OCI-LY7 (cell line): ENCODE measurements around the gene U2SURP.

ENCODE experiments used
- CTCF ChIP-seq: fragments of 200-600 bp; sonication (generic); conservative IDR thresholded peaks from 2 replicates; pipeline ENCODE4 v1.5.1; 2014; ENCODE audit warnings: mild to moderate bottlenecking, antibody characterized with exemption, low read length, moderate library complexity, mixed read lengths
- EZH2phosphoT487 ChIP-seq: fragments of 200-600 bp; sonication (generic); IDR thresholded peaks from 2 replicates; pipeline ENCODE4 v1.6.1; 2018; ENCODE audit warnings: low read depth, borderline replicate concordance, mild to moderate bottlenecking, mixed run types, antibody characterized with exemption, low read length, moderate library complexity, mixed read lengths

GRCh38 chr3:143066033-143066432 lies 64.7 kb downstream of the U2SURP start:
- no peak for TF ChIP-seq CTCF
- TF ChIP-seq EZH2phosphoT487: no peak
